Stomach (tissue), 9 donors: Measurements from ENCODE around the gene DLX6. TPM values are rescaled to one million over a fixed set of nuclear protein-coding genes. Genes with fewer than 3 reads are reported as not detected.
"Not testable (repeated sequence)": the region's sequence is repeated elsewhere in the genome, so short reads cannot be mapped to it uniquely, and the experiment has no call there.

ENCODE experiments used
- DNase-seq, 2 donors: peaks; one replicate each; pipeline versions ENCODE4 v3.0.0 to v3.0.0-alpha.2; 2013 to 2019
- H3K27ac ChIP-seq, 5 donors: fragments of 200-600 bp in 4 of 5; sonication (generic) in 4 of 5; one replicate each; pipeline ENCODE4 v1.5.1; 2013 to 2019; ENCODE audit warnings: mild to moderate bottlenecking in 1 of 5, moderate library complexity in 1 of 5
- H3K27me3 ChIP-seq, 3 donors: fragments of 200-600 bp; sonication (generic); one replicate each; pipeline ENCODE4 v1.5.1; 2017 to 2019; ENCODE audit warnings: mixed run types in 1 of 3
- H3K36me3 ChIP-seq, 4 donors: fragments of 200-600 bp; sonication (generic); 1 replicate in 3 of 4; 2 replicates in 1 of 4; pipeline ENCODE4 v1.5.1; 2016 to 2019
- H3K4me1 ChIP-seq, 4 donors: fragments of 200-600 bp; sonication (generic); one replicate each; pipeline ENCODE4 v1.5.1; 2016 to 2019
- H3K4me3 ChIP-seq, 4 donors: fragments of 200-600 bp; sonication (generic) in 3 of 4; one replicate each; pipeline ENCODE4 v1.5.1; 2016 to 2019; ENCODE audit warnings: mild to moderate bottlenecking in 1 of 4
- H3K9me3 ChIP-seq, 4 donors: fragments of 200-600 bp; sonication (generic); one replicate each; pipeline ENCODE4 v1.5.1; 2016 to 2019
- CTCF ChIP-seq, 7 experiments: fragments of 450-650 bp in 4 of 7; fragments of 200-600 bp in 3 of 7; sonication (generic) in 3 of 7; IDR thresholded peaks; one replicate each; pipeline ENCODE4 v1.5.1; 2016 to 2019; ENCODE audit warnings: antibody characterized with exemption in 7 of 7, control low read depth in 2 of 7, mild to moderate bottlenecking in 1 of 7
- EP300 ChIP-seq: sonication (generic); formaldehyde crosslinking; IDR thresholded peaks from one replicate; pipeline ENCODE4 v1.6.1; 2017; ENCODE audit warnings: antibody characterized with exemption
- POLR2A ChIP-seq, 4 donors: fragments of 450-650 bp; IDR thresholded peaks; one replicate each; pipeline ENCODE4 v1.6.1; 2016; ENCODE audit warnings: antibody characterized with exemption in 4 of 4, control low read depth in 2 of 4, mild to moderate bottlenecking in 1 of 4, moderate library complexity in 1 of 4
- POLR2AphosphoS5 ChIP-seq, 3 donors: sonication (generic); formaldehyde crosslinking; IDR thresholded peaks; one replicate each; pipeline ENCODE4 v1.6.1; 2016; ENCODE audit warnings: antibody characterized with exemption in 3 of 3
- WGBS, 5 donors: extraction: QIAGEN DNeasy Blood & Tissue Kit in 3 of 5; methylation state at CpG; one replicate each; pipeline versions ENCODE4 v1.1.5 to v1.1.7; 2013 to 2018; 5-methylcytosine and 5-hydroxymethylcytosine counted together
- intact Hi-C: fragments of 100-400 bp; cut with DNase I; formaldehyde crosslinking; loops from one replicate; pipeline ENCODE4 v1.15.1; 2023; ENCODE audit warnings: low total_unique reads
- polyA plus RNA-seq, 3 donors: library from polyadenylated mRNA; stranded (reverse); fragments of 200-250 nt; gene quantifications; one replicate each; pipeline ENCODE4 v1.2.3, GENCODE V29; 2013
- small RNA-seq, 4 donors: library from RNA; depleted of rRNA; stranded (forward); fragments of <200 nt; gene quantifications; one replicate each; pipeline ENCODE3, GENCODE V24; 2016
- total RNA-seq, 5 donors: library from RNA; depleted of rRNA; stranded (reverse); fragments of >200 nt; gene quantifications; one replicate each; pipeline versions ENCODE4 v1.1.0 to v1.2.3, GENCODE V29; 2014 to 2016
- donor health status: healthy with polysubstance abuse.
- donor health status: Bipolar disorder and iron deficiency.
- donor health status: healthy.

The DLX6 gene
- total and polyA plus RNA-seq, 8 donors = 0.08 TPM; not detected in 7

GRCh38 chr7:97027427-97028234, 22.3 kb downstream of the DLX6 start:
- Histone ChIP-seq H3K27me3 (peaks cover 18 to 97% (median 50%) of the 10 kb centered on the region in 3 donors), H3K4me3 (peak overlapping the region; percentile 24 to 55 (median 39)), H3K4me1 (peaks cover 21 to 50% (median 42%) of the 10 kb centered on the region in 4 donors), H3K36me3 (no peaks in the 10 kb centered on the region), H3K27ac (no peak overlapping the region), H3K9me3 (no peaks in the 10 kb centered on the region)
- intact Hi-C loops = loop anchor here (5.0 to 10.0 kb wide), 2 partner anchors 950 to 1113 kb away; no protein-coding TSS in a partner anchor
- peak; percentile 77 to 93 for DNase-seq
- TF ChIP-seq CTCF (IDR thresholded peaks at IDR 0.05) (peak in 5 of 7 experiments; percentile 75 to 84 (median 79)), POLR2A (IDR thresholded peaks at IDR 0.05) (no peak), POLR2AphosphoS5 (IDR thresholded peaks at IDR 0.05) (peak in 1 of 3 donors; percentile 7), EP300 (no peak)
- 5 to 6% (median 6%) methylated on average over 20 to 23 of the region's 23 CpGs for WGBS, 5 donors

DNA sequence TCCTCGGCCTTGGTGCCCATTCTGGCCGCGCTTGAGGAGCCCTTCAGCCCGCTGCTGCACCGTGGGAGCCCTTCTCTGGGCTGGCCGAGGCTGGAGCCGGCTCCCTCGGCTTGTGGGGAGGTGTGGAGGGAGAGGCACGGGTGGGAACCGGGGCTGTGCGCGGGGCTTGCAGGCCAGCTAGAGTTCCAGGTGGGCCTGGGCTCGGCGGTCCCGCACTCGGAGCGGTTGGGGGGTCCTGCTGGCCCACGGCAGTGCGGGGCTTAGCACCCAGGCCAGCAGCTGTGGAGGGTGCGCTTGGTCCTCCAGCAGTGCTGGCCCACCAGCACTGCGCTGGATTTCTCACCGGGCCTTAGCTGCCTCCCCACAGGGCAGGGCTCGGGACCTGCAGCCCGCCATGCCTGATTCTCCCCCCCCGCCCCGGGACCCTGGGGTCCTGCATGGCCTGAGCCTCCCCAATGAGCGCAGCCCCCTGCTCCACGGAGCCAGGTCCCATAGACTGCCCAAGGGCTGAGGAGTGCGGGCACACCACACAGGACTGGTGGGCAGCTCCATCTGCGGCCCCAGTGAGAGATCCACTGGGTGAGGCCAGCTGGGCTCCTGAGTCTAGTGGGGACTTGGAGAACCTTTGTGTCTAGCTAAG, 29.0 kb downstream of the DLX6 start:
- intact Hi-C loops, DNase-seq, H3K36me3 ChIP-seq, H3K4me1 ChIP-seq, H3K27ac ChIP-seq, H3K4me3 ChIP-seq, H3K9me3 ChIP-seq: not testable (repeated sequence)
- WGBS, 5 donors = 91 to 97% (median 94%) methylated on average over 19 to 30 of the region's 30 CpGs
- H3K27me3 ChIP-seq = peaks cover 0 to 59% (median 7%) of the 10 kb centered on the region in 3 donors

DNA sequence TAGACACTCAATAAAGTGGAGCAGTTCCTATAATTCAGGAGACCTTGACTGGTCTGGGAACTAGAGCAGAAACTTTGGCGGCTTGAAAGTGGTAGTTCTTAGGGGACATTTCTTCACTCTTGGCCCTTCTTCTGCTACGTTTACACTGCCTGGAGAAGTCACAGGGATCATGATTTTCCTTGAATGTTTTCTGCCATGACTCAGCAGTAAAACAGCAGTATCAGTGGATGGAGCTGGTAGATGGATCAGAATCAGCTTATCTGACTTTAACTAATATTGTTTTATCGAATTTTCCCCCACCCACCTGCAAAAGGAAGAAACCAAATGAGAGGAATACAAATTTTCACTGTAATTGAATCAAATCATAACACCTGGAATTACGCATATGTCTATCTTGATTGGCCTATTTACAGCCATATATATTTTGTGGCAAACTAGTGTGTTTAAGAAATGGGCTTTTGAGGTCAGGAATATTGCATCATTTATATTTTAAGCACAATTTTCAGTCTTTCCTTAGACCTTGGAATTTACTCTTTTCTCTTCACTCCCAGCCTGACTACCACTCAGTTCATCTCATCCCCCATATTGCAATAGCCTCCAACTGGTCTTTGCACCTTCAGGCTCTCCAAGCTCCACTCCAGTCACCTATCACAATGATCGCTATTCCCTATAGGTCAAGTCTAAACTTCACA, 34.2 kb downstream of the DLX6 start:
- Histone ChIP-seq H3K9me3 (no peaks in the 10 kb centered on the region), H3K27me3 (peaks cover 0 to 41% (median 4%) of the 10 kb centered on the region in 3 donors), H3K27ac (no peak overlapping the region), H3K4me3 (no peak overlapping the region), H3K4me1 (no peaks in the 10 kb centered on the region), H3K36me3 (no peaks in the 10 kb centered on the region)
- intact Hi-C loops = no loop called here
- WGBS, 5 donors = 68 to 71% (median 71%) methylated on average over 5 of the region's 5 CpGs
- no peak for TF ChIP-seq CTCF (IDR thresholded peaks at IDR 0.05)
- no peak for DNase-seq

- H3K4me3 ChIP-seq = no peak overlapping the region
- WGBS, 5 donors = 55 to 73% (median 59%) methylated on average over 2 of the region's 2 CpGs
Measured at GRCh38 chr7:97043281-97043680, 37.9 kb downstream of the DLX6 start.

More at GRCh38 chr7:97043281-97043680, 37.9 kb downstream of the DLX6 start:
- no peak for DNase-seq
- H3K27ac ChIP-seq = no peak overlapping the region
- intact Hi-C loops = no loop called here
- TF ChIP-seq POLR2AphosphoS5 (IDR thresholded peaks at IDR 0.05) (no peak), EP300 (no peak), POLR2A (IDR thresholded peaks at IDR 0.05) (no peak), CTCF (IDR thresholded peaks at IDR 0.05) (no peak)
- no peaks in the 10 kb centered on the region for H3K9me3 ChIP-seq
- H3K27me3 ChIP-seq = peaks cover 0 to 32% (median 3%) of the 10 kb centered on the region in 3 donors
- no peaks in the 10 kb centered on the region for H3K4me1 ChIP-seq
- no peaks in the 10 kb centered on the region for H3K36me3 ChIP-seq

Small RNA genes lying within 50 kb of the gene (small RNA-seq; reads per million reads assigned to genes)
- gene RF01778 (0 reads per million in 4 donors), gene RF01887 (0 reads per million in 4 donors), gene RF01888 (0 reads per million in 4 donors)

Other genes starting within 250 kb of the DLX6 start
- gene DLX5, start 19.3 kb downstream of the DLX6 start, total RNA-seq = 10 to 100 TPM in 1 of 5 donors, not detected in 4; 11.7 TPM
- gene DLX5, start 19.3 kb downstream of the DLX6 start, polyA plus RNA-seq = under 1 TPM in 1 of 3 donors, not detected in 2; 0.23 TPM
- gene SDHAF3, start 112.1 kb downstream of the DLX6 start, total RNA-seq = 10 to 100 TPM in 1 of 5 donors, 1 to 10 TPM in 4; 2.9 to 11.7 (median 4.3) TPM
- 10 to 100 TPM in 2 of 3 donors, 1 to 10 TPM in 1; 8.5 to 18.2 (median 14.1) TPM for gene SDHAF3, start 112.1 kb downstream of the DLX6 start, polyA plus RNA-seq